Caco-2 (cell line): ENCODE measurements around the gene GPRC5D. TPM values are rescaled to one million over a fixed set of nuclear protein-coding genes. Genes with fewer than 3 reads are reported as not detected.

Experiments
- BruUV-seq: library from RNA; stranded (reverse); fragments of 400-500 nt; replicated peaks from 2 replicates; lab custom pipeline; 2021; lab: Mats Ljungman, UMichigan
- CTCF ChIA-PET: fragments of 300-600 bp; sonication (Branson Sonifier 250); formaldehyde crosslinking; loops from one replicate; lab custom pipeline; 2022; ENCODE audit warnings: antibody characterized with exemption; lab: Charles Lee
- POLR2A ChIA-PET: fragments of 300-600 bp; sonication (Branson Sonifier 250); formaldehyde crosslinking; loops from one replicate; lab custom pipeline; 2022; ENCODE audit warnings: antibody characterized with exemption; lab: Charles Lee
- DNase-seq, 2 experiments: peaks; one replicate each; pipeline versions ENCODE4 v3.0.0 to v3.0.0-alpha.2; 2020 to 2022
- H3K27me3 ChIP-seq: replicated peaks from 2 replicates; pipeline ENCODE4 v1.6.0; 2011; ENCODE audit warnings: low read length; ENCODE audit not compliant: control insufficient read depth, insufficient read depth
- H3K36me3 ChIP-seq: 2 replicates; pipeline ENCODE4 v1.5.1; 2011; ENCODE audit warnings: low read length; ENCODE audit not compliant: control insufficient read depth, insufficient read depth
- H3K4me1 ChIP-seq: fragments of 250-450 bp; sonication (Bioruptor Pico); 2 replicates; pipeline ENCODE4 v1.5.1; 2020; ENCODE audit warnings: mild to moderate bottlenecking
- H3K4me3 ChIP-seq: 2 replicates; pipeline ENCODE4 v1.5.1; 2011; ENCODE audit warnings: low read depth, mild to moderate bottlenecking, control low read depth, low read length
- H3K9me3 ChIP-seq: fragments of 250-450 bp; sonication (Bioruptor Pico); 2 replicates; pipeline ENCODE4 v1.5.1; 2020; ENCODE audit warnings: mild to moderate bottlenecking, moderate library complexity
- H3K27ac Mint-ChIP-seq: one replicate; pipeline ENCODE4 v1.8.0; 2022; ENCODE audit warnings: mixed read lengths; ENCODE audit not compliant: unreplicated experiment
- H3K27me3 Mint-ChIP-seq: one replicate; pipeline ENCODE4 v1.8.0; 2022; ENCODE audit warnings: mixed read lengths; ENCODE audit not compliant: insufficient read depth, unreplicated experiment
- H3K36me3 Mint-ChIP-seq: one replicate; pipeline ENCODE4 v1.8.0; 2022; ENCODE audit warnings: mild to moderate bottlenecking, mixed read lengths; ENCODE audit not compliant: insufficient read depth, unreplicated experiment
- H3K4me1 Mint-ChIP-seq: one replicate; pipeline ENCODE4 v1.8.0; 2022; ENCODE audit warnings: low read depth, mixed read lengths; ENCODE audit not compliant: unreplicated experiment
- H3K4me3 Mint-ChIP-seq: one replicate; pipeline ENCODE4 v1.8.0; 2022; ENCODE audit warnings: mild to moderate bottlenecking, moderate library complexity, mixed read lengths; ENCODE audit not compliant: unreplicated experiment
- H3K9me3 Mint-ChIP-seq: one replicate; pipeline ENCODE4 v1.8.0; 2022; ENCODE audit warnings: mixed read lengths; ENCODE audit not compliant: unreplicated experiment
- CTCF ChIP-seq, 2 experiments: fragments of 200-600 bp in 1 of 2; IDR thresholded peaks; 1 replicate in 1 of 2; 2 replicates in 1 of 2; pipeline versions ENCODE4 v1.5.1 to v1.8.0; 2011 to 2022; ENCODE audit warnings: antibody characterized with exemption in 1 of 2, control low read depth in 1 of 2, inconsistent platforms in 1 of 2, low read depth in 1 of 2, low read length in 1 of 2, mild to moderate bottlenecking in 1 of 2, moderate library complexity in 1 of 2; ENCODE audit not compliant: insufficient read depth in 1 of 2, severe bottlenecking in 1 of 2, unreplicated experiment in 1 of 2
- intact Hi-C: fragments of 100-400 bp; cut with micrococcal nuclease; formaldehyde crosslinking; loops from one replicate; pipeline ENCODE4 v1.10.0; 2022; ENCODE audit not compliant: unreplicated experiment
- total RNA-seq: library from RNA; stranded (reverse); gene quantifications from 2 replicates; pipeline ENCODE4 v1.2.3, GENCODE V29; 2022

GPRC5D gene
- total RNA-seq, 1 experiment from 2014 or later = not detected

DNA sequence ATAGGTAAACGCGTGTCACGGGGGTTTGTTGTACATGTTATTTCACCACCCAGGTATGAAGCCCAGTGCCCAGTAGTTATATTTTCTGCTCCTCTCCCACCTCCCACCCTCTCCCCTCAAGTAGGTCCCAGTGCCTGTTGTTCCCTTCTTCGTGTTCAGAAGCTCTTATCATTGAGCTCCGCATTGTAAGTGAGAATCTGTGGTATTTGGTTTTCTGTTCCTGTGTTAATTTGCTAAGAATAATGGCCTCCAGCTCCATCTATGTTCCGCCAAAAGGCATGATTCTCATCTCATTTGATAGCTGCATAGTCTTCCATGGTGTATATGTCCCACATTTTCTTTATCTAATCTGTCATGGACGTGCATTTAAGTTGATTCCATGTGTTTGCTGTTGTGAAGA is 6.9 kb upstream of the GPRC5D start:
- no peaks in the 10 kb centered on the region for H3K36me3 ChIP-seq
- DNase-seq = no peak
- H3K4me1 ChIP-seq = peaks cover 14% of the 10 kb centered on the region
- no peaks in the 10 kb centered on the region for H3K27me3 ChIP-seq
- Mint-ChIP-seq H3K27ac (no peak overlapping the region), H3K4me3 (no peak overlapping the region), H3K9me3 (peaks cover 16% of the 10 kb centered on the region), H3K27me3 (no peaks in the 10 kb centered on the region), H3K36me3 (no peaks in the 10 kb centered on the region), H3K4me1 (no peaks in the 10 kb centered on the region)
- no peak for TF ChIP-seq CTCF (IDR thresholded peaks at IDR 0.05; ENCODE audit: insufficient read depth in 1 of 2, low read depth in 1 of 2, low read length in 1 of 2, severe bottlenecking in 1 of 2, unreplicated experiment in 1 of 2)
- ChIA-PET POLR2A (no interaction called here), CTCF (interaction anchor here (0.6 to 1.0 kb wide), 2 partner anchors 12 to 42 kb away, joined by 3 to 5 read pairs; no protein-coding TSS in a partner anchor)
- no TSS peak for BruUV-seq
- intact Hi-C loops = no loop called here
- no peak overlapping the region for H3K4me3 ChIP-seq
- no peaks in the 10 kb centered on the region for H3K9me3 ChIP-seq

GRCh38 chr12:12954878-12955625 is 3.1 kb upstream of the GPRC5D start:
- Mint-ChIP-seq H3K27ac (no peak overlapping the region), H3K9me3 (peaks cover 22% of the 10 kb centered on the region), H3K36me3 (no peaks in the 10 kb centered on the region), H3K4me3 (no peak overlapping the region), H3K4me1 (no peaks in the 10 kb centered on the region), H3K27me3 (no peaks in the 10 kb centered on the region)
- BruUV-seq = no TSS peak
- Histone ChIP-seq H3K9me3 (no peaks in the 10 kb centered on the region), H3K36me3 (no peaks in the 10 kb centered on the region), H3K27me3 (no peaks in the 10 kb centered on the region), H3K4me3 (no peak overlapping the region), H3K4me1 (peaks cover 16% of the 10 kb centered on the region)
- POLR2A ChIA-PET = no interaction called here
- TF ChIP-seq CTCF (IDR thresholded peaks at IDR 0.05; ENCODE audit: insufficient read depth in 1 of 2, low read depth in 1 of 2, low read length in 1 of 2, severe bottlenecking in 1 of 2, unreplicated experiment in 1 of 2) = no peak
- CTCF ChIA-PET = interaction anchor here (0.7 to 1.3 kb wide), 3 partner anchors 20 to 257 kb away, joined by 3 to 4 read pairs (median 4); no protein-coding TSS in a partner anchor
- no peak for DNase-seq
- intact Hi-C loops = no loop called here

DNA sequence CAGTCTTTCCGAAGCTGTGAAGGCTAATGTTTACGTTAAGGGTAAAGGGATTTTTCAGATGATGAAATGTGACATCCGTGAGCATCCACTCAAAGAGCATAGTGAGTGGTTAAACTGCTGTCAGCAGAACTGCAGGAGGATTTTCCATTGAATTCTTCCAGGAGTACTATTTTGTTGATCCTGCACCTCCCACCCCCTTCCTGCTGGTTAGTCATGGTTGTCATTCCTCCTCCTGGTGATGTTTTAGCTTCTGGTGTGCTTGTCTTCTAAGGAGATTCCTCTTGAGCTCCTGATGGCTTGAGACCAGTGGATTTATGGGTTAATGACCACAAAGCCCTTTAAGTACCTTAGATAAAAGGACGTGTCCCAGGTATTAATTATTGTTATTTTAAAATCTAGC is 2.4 kb upstream of the GPRC5D start:
- no peaks in the 10 kb centered on the region for H3K9me3 ChIP-seq
- intact Hi-C loops = no loop called here
- Mint-ChIP-seq H3K36me3 (no peaks in the 10 kb centered on the region), H3K9me3 (peaks cover 28% of the 10 kb centered on the region), H3K4me1 (no peaks in the 10 kb centered on the region), H3K4me3 (no peak overlapping the region), H3K27ac (no peak overlapping the region), H3K27me3 (no peaks in the 10 kb centered on the region)
- ChIA-PET POLR2A (no interaction called here), CTCF (interaction anchor here (0.7 to 1.3 kb wide), 3 partner anchors 20 to 258 kb away, joined by 3 to 4 read pairs (median 4); no protein-coding TSS in a partner anchor)
- BruUV-seq = no TSS peak
- H3K36me3 ChIP-seq = no peaks in the 10 kb centered on the region
- no peak overlapping the region for H3K4me3 ChIP-seq
- H3K27me3 ChIP-seq = no peaks in the 10 kb centered on the region
- TF ChIP-seq CTCF (IDR thresholded peaks at IDR 0.05; ENCODE audit: insufficient read depth in 1 of 2, low read depth in 1 of 2, low read length in 1 of 2, severe bottlenecking in 1 of 2, unreplicated experiment in 1 of 2) = no peak
- peaks cover 16% of the 10 kb centered on the region for H3K4me1 ChIP-seq
- no peak for DNase-seq
